ENCODE data around the gene PCDHGB5.

GRCh38 chr5:141371572-141372475 is 25.9 kb upstream of the PCDHGB5 start:
- TF ChIP-seq RAD21 (IDR thresholded peaks at IDR 0.05; ENCODE audit: low read length), result no peak
- TF ChIP-seq, protein P1, sequence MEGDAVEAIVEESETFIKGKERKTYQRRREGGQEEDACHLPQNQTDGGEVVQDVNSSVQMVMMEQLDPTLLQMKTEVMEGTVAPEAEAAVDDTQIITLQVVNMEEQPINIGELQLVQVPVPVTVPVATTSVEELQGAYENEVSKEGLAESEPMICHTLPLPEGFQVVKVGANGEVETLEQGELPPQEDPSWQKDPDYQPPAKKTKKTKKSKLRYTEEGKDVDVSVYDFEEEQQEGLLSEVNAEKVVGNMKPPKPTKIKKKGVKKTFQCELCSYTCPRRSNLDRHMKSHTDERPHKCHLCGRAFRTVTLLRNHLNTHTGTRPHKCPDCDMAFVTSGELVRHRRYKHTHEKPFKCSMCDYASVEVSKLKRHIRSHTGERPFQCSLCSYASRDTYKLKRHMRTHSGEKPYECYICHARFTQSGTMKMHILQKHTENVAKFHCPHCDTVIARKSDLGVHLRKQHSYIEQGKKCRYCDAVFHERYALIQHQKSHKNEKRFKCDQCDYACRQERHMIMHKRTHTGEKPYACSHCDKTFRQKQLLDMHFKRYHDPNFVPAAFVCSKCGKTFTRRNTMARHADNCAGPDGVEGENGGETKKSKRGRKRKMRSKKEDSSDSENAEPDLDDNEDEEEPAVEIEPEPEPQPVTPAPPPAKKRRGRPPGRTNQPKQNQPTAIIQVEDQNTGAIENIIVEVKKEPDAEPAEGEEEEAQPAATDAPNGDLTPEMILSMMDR (IDR thresholded peaks at IDR 0.05), result no peak
- TF ChIP-seq EP300 (IDR thresholded peaks at IDR 0.05; ENCODE audit: borderline replicate concordance in 1 of 2, low read depth in 1 of 2, low read length in 1 of 2), result no peak
- TF ChIP-seq, protein P2, sequence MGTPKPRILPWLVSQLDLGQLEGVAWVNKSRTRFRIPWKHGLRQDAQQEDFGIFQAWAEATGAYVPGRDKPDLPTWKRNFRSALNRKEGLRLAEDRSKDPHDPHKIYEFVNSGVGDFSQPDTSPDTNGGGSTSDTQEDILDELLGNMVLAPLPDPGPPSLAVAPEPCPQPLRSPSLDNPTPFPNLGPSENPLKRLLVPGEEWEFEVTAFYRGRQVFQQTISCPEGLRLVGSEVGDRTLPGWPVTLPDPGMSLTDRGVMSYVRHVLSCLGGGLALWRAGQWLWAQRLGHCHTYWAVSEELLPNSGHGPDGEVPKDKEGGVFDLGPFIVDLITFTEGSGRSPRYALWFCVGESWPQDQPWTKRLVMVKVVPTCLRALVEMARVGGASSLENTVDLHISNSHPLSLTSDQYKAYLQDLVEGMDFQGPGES (IDR thresholded peaks at IDR 0.05; ENCODE audit: low read depth, low read length), result no peak
- TF ChIP-seq TEAD4 (IDR thresholded peaks at IDR 0.05; ENCODE audit: borderline replicate concordance, insufficient read depth), result no peak
- TF ChIP-seq MAX (IDR thresholded peaks at IDR 0.05; ENCODE audit: low read depth), result no peak
- TF ChIP-seq TAF1 (IDR thresholded peaks at IDR 0.05; ENCODE audit: borderline replicate concordance, low read depth, low read length), result no peak
- TF ChIP-seq REST (IDR thresholded peaks at IDR 0.05; ENCODE audit: low read depth, low read length), result no peak
- TF ChIP-seq MXI1 (IDR thresholded peaks at IDR 0.05; ENCODE audit: low read depth, low read length), result no peak
- no peak for TF ChIP-seq JUND (IDR thresholded peaks at IDR 0.05)
- TF ChIP-seq FOXM1 (IDR thresholded peaks at IDR 0.05; ENCODE audit: low read depth), result no peak

All from SK-N-SH (cell line).